ENCODE measurements around the gene ERG28.

The ERG28 gene

DNA sequence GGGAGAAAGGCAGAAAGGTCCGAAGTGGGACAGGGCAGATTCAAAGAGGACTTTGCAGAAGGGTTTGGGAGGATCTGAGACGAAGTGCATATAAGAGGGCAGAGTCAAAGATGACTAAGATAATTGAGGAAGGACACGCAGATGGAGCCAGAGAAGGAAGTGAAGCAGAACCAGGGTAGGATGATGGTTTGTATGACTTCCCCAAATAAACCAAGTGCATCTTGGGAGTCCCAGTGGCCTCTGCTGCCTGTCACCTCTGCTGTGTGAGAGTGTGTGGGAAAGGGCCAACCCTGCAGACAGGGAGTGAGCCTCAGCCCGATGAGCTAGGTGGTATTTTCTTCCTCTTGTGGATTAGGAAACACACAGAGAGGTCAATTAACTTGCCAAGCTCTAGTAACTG lies 45.5 kb downstream of the ERG28 start:
- ATAC-seq, result no peak
- TF ChIP-seq OSR1 (CRISPR knock-in tag; IDR thresholded peaks at IDR 0.05) (no peak), RARB (CRISPR knock-in tag; IDR thresholded peaks at IDR 0.05) (no peak), ZFP30 (CRISPR knock-in tag; IDR thresholded peaks at IDR 0.05) (no peak), TCF4 (CRISPR knock-in tag; IDR thresholded peaks at IDR 0.05; ENCODE audit: borderline replicate concordance) (no peak), ZNF565 (CRISPR knock-in tag; conservative IDR thresholded peaks at IDR 0.05; ENCODE audit: low read depth) (no peak), CSDC2 (CRISPR knock-in tag; IDR thresholded peaks at IDR 0.05) (no peak), ZFP3 (CRISPR knock-in tag; IDR thresholded peaks at IDR 0.05) (no peak), PPARA (CRISPR knock-in tag; IDR thresholded peaks at IDR 0.05; ENCODE audit: borderline replicate concordance) (no peak), ZC3H10 (CRISPR knock-in tag; IDR thresholded peaks at IDR 0.05) (no peak), GLIS3 (CRISPR knock-in tag; IDR thresholded peaks at IDR 0.05) (no peak), ZNF70 (CRISPR knock-in tag; IDR thresholded peaks at IDR 0.05) (no peak), ZNF8 (CRISPR knock-in tag; IDR thresholded peaks at IDR 0.05) (no peak), ARNTL (CRISPR knock-in tag; IDR thresholded peaks at IDR 0.05; ENCODE audit: borderline replicate concordance, low read depth) (no peak), ESRRG (CRISPR knock-in tag; IDR thresholded peaks at IDR 0.05) (no peak), BACH2 (CRISPR knock-in tag; IDR thresholded peaks at IDR 0.05; ENCODE audit: borderline replicate concordance) (no peak)
- TF ChIP-seq, protein P1, sequence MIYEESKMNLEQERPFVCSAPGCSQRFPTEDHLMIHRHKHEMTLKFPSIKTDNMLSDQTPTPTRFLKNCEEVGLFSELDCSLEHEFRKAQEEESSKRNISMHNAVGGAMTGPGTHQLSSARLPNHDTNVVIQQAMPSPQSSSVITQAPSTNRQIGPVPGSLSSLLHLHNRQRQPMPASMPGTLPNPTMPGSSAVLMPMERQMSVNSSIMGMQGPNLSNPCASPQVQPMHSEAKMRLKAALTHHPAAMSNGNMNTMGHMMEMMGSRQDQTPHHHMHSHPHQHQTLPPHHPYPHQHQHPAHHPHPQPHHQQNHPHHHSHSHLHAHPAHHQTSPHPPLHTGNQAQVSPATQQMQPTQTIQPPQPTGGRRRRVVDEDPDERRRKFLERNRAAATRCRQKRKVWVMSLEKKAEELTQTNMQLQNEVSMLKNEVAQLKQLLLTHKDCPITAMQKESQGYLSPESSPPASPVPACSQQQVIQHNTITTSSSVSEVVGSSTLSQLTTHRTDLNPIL (CRISPR knock-in tag; IDR thresholded peaks at IDR 0.05; ENCODE audit: low read depth), result no peak
- TF ChIP-seq, protein P2, sequence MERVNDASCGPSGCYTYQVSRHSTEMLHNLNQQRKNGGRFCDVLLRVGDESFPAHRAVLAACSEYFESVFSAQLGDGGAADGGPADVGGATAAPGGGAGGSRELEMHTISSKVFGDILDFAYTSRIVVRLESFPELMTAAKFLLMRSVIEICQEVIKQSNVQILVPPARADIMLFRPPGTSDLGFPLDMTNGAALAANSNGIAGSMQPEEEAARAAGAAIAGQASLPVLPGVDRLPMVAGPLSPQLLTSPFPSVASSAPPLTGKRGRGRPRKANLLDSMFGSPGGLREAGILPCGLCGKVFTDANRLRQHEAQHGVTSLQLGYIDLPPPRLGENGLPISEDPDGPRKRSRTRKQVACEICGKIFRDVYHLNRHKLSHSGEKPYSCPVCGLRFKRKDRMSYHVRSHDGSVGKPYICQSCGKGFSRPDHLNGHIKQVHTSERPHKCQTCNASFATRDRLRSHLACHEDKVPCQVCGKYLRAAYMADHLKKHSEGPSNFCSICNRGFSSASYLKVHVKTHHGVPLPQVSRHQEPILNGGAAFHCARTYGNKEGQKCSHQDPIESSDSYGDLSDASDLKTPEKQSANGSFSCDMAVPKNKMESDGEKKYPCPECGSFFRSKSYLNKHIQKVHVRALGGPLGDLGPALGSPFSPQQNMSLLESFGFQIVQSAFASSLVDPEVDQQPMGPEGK (CRISPR knock-in tag; IDR thresholded peaks at IDR 0.05; ENCODE audit: borderline replicate concordance), result no peak
- TF ChIP-seq, protein P3, sequence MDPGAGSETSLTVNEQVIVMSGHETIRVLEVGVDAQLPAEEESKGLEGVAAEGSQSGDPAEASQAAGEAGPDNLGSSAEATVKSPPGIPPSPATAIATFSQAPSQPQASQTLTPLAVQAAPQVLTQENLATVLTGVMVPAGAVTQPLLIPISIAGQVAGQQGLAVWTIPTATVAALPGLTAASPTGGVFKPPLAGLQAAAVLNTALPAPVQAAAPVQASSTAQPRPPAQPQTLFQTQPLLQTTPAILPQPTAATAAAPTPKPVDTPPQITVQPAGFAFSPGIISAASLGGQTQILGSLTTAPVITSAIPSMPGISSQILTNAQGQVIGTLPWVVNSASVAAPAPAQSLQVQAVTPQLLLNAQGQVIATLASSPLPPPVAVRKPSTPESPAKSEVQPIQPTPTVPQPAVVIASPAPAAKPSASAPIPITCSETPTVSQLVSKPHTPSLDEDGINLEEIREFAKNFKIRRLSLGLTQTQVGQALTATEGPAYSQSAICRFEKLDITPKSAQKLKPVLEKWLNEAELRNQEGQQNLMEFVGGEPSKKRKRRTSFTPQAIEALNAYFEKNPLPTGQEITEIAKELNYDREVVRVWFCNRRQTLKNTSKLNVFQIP (CRISPR knock-in tag; IDR thresholded peaks at IDR 0.05; ENCODE audit: borderline replicate concordance, low read depth), result no peak

- TF ChIP-seq TOX (CRISPR knock-in tag; IDR thresholded peaks at IDR 0.05; ENCODE audit: borderline replicate concordance) (no peak), ZNF565 (CRISPR knock-in tag; conservative IDR thresholded peaks at IDR 0.05; ENCODE audit: low read depth) (no peak), ESRRG (CRISPR knock-in tag; IDR thresholded peaks at IDR 0.05) (no peak), PPARA (CRISPR knock-in tag; IDR thresholded peaks at IDR 0.05; ENCODE audit: borderline replicate concordance) (no peak), GLIS3 (CRISPR knock-in tag; IDR thresholded peaks at IDR 0.05) (no peak), CSRNP3 (CRISPR knock-in tag; IDR thresholded peaks at IDR 0.05) (no peak), ZC3H10 (CRISPR knock-in tag; IDR thresholded peaks at IDR 0.05) (no peak), ZNF8 (CRISPR knock-in tag; IDR thresholded peaks at IDR 0.05) (no peak)
- no peak for ATAC-seq
Observed at GRCh38 chr14:75614179-75614578, 46.5 kb downstream of the ERG28 start.

GRCh38 chr14:75612157-75612556 lies 48.5 kb downstream of the ERG28 start:
- TF ChIP-seq ZNF565 (CRISPR knock-in tag; conservative IDR thresholded peaks at IDR 0.05; ENCODE audit: low read depth) (no peak), ZC3H10 (CRISPR knock-in tag; IDR thresholded peaks at IDR 0.05) (no peak), PPARA (CRISPR knock-in tag; IDR thresholded peaks at IDR 0.05; ENCODE audit: borderline replicate concordance) (no peak), ESRRG (CRISPR knock-in tag; IDR thresholded peaks at IDR 0.05) (no peak), GLIS3 (CRISPR knock-in tag; IDR thresholded peaks at IDR 0.05) (no peak), BACH2 (CRISPR knock-in tag; IDR thresholded peaks at IDR 0.05; ENCODE audit: borderline replicate concordance) (no peak), OSR1 (CRISPR knock-in tag; IDR thresholded peaks at IDR 0.05) (no peak), CSDC2 (CRISPR knock-in tag; IDR thresholded peaks at IDR 0.05) (no peak), ISL1 (CRISPR knock-in tag; IDR thresholded peaks at IDR 0.05) (no peak)
- TF ChIP-seq, protein P4, sequence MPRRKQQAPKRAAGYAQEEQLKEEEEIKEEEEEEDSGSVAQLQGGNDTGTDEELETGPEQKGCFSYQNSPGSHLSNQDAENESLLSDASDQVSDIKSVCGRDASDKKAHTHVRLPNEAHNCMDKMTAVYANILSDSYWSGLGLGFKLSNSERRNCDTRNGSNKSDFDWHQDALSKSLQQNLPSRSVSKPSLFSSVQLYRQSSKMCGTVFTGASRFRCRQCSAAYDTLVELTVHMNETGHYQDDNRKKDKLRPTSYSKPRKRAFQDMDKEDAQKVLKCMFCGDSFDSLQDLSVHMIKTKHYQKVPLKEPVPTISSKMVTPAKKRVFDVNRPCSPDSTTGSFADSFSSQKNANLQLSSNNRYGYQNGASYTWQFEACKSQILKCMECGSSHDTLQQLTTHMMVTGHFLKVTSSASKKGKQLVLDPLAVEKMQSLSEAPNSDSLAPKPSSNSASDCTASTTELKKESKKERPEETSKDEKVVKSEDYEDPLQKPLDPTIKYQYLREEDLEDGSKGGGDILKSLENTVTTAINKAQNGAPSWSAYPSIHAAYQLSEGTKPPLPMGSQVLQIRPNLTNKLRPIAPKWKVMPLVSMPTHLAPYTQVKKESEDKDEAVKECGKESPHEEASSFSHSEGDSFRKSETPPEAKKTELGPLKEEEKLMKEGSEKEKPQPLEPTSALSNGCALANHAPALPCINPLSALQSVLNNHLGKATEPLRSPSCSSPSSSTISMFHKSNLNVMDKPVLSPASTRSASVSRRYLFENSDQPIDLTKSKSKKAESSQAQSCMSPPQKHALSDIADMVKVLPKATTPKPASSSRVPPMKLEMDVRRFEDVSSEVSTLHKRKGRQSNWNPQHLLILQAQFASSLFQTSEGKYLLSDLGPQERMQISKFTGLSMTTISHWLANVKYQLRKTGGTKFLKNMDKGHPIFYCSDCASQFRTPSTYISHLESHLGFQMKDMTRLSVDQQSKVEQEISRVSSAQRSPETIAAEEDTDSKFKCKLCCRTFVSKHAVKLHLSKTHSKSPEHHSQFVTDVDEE (CRISPR knock-in tag; IDR thresholded peaks at IDR 0.05), result no peak
- ATAC-seq, result no peak

All from SK-N-SH treated with all-trans-retinoic acid at 6 μM for 48 hours (cell line).